ENCODE results near the gene WDTC1.

WDTC1 gene

GRCh38 chr1:27339213-27339612, 104.8 kb downstream of the WDTC1 start:
- no peak for DNase-seq

GRCh38 chr1:27341525-27342252, 107.3 kb downstream of the WDTC1 start, which contains the start of gene SYTL1:
Gene SYTL1 (plus strand): TSS chr1:27342022. CDS start chr1:27345335, 3,313 bp downstream.
- DNase-seq, result peak; percentile 58

GRCh38 chr1:27342391-27342777, 108.0 kb downstream of the WDTC1 start:
- no peak for DNase-seq

- DNase-seq, result no peak
Observed at GRCh38 chr1:27342778-27343638, 108.6 kb downstream of the WDTC1 start.

GRCh38 chr1:27343639-27344025, 109.2 kb downstream of the WDTC1 start:
- DNase-seq, result no peak

GRCh38 chr1:27345272-27345671, 110.8 kb downstream of the WDTC1 start:
- DNase-seq, result no peak

- no peak for DNase-seq
Observed at GRCh38 chr1:27346357-27346756, 111.9 kb downstream of the WDTC1 start.

- DNase-seq, result no peak
Observed at GRCh38 chr1:27346991-27347624, 112.7 kb downstream of the WDTC1 start.

- DNase-seq, result peak; percentile 61
Observed at GRCh38 chr1:27348861-27349783, 114.7 kb downstream of the WDTC1 start.

GRCh38 chr1:27349784-27350662, 115.6 kb downstream of the WDTC1 start:
- DNase-seq, result peak; percentile 56

- no peak for DNase-seq
Observed at GRCh38 chr1:27350663-27351540, 116.5 kb downstream of the WDTC1 start.

- DNase-seq, result no peak
Observed at GRCh38 chr1:27351541-27352107, 117.2 kb downstream of the WDTC1 start.

- DNase-seq, result no peak
Observed at GRCh38 chr1:27353166-27353565, 118.7 kb downstream of the WDTC1 start.

GRCh38 chr1:27353629-27354028, 119.2 kb downstream of the WDTC1 start:
- DNase-seq, result no peak

GRCh38 chr1:27355683-27356082, 121.3 kb downstream of the WDTC1 start:
- no peak for DNase-seq

- DNase-seq, result no peak
Observed at GRCh38 chr1:27356277-27356618, 121.8 kb downstream of the WDTC1 start.

- DNase-seq, result no peak
Observed at GRCh38 chr1:27356619-27357280, 122.3 kb downstream of the WDTC1 start.

- peak; percentile 43 for DNase-seq
Observed at GRCh38 chr1:27357281-27358037, 123.0 kb downstream of the WDTC1 start.

All from NCI-H1436 (cell line).